Measurements from ENCODE around the gene EXT2.

Gene EXT2

GRCh38 chr11:44241851-44242250 lies 146.4 kb downstream of the EXT2 start:
- TF ChIP-seq, protein P1, sequence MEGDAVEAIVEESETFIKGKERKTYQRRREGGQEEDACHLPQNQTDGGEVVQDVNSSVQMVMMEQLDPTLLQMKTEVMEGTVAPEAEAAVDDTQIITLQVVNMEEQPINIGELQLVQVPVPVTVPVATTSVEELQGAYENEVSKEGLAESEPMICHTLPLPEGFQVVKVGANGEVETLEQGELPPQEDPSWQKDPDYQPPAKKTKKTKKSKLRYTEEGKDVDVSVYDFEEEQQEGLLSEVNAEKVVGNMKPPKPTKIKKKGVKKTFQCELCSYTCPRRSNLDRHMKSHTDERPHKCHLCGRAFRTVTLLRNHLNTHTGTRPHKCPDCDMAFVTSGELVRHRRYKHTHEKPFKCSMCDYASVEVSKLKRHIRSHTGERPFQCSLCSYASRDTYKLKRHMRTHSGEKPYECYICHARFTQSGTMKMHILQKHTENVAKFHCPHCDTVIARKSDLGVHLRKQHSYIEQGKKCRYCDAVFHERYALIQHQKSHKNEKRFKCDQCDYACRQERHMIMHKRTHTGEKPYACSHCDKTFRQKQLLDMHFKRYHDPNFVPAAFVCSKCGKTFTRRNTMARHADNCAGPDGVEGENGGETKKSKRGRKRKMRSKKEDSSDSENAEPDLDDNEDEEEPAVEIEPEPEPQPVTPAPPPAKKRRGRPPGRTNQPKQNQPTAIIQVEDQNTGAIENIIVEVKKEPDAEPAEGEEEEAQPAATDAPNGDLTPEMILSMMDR (IDR thresholded peaks at IDR 0.05; ENCODE audit: low read depth, low read length, poor library complexity, severe bottlenecking): no peak
- no peak for TF ChIP-seq EZH2phosphoT487 (IDR thresholded peaks at IDR 0.05; ENCODE audit: borderline replicate concordance, low read length)
- H3F3A ChIP-seq (ENCODE audit: control insufficient read depth, insufficient read depth): no peaks in the 10 kb centered on the region
- no peak overlapping the region for H3K4me3 ChIP-seq (ENCODE audit: low read length)
- H3K4me2 ChIP-seq (ENCODE audit: low read length): no peak overlapping the region
- H4K20me1 ChIP-seq (ENCODE audit: control insufficient read depth, insufficient read depth, low read depth, low read length): no peaks in the 10 kb centered on the region
- no peaks in the 10 kb centered on the region for H3K9me3 ChIP-seq (ENCODE audit: control insufficient read depth, insufficient read depth, low read length)
- H3K36me3 ChIP-seq (ENCODE audit: control insufficient read depth, low read length): no peaks in the 10 kb centered on the region
- H3K4me1 ChIP-seq (ENCODE audit: control insufficient read depth, low read length): no peaks in the 10 kb centered on the region
- no peaks in the 10 kb centered on the region for H3K9me2 ChIP-seq (replicated peaks; ENCODE audit: control insufficient read depth, low read length)
- no peaks in the 10 kb centered on the region for H3K27me3 ChIP-seq (ENCODE audit: control insufficient read depth, low read length)
- H3K79me2 ChIP-seq (ENCODE audit: control insufficient read depth, low read length): no peaks in the 10 kb centered on the region
- no peak overlapping the region for H3K27ac ChIP-seq (ENCODE audit: low read depth, low read length)

DNA sequence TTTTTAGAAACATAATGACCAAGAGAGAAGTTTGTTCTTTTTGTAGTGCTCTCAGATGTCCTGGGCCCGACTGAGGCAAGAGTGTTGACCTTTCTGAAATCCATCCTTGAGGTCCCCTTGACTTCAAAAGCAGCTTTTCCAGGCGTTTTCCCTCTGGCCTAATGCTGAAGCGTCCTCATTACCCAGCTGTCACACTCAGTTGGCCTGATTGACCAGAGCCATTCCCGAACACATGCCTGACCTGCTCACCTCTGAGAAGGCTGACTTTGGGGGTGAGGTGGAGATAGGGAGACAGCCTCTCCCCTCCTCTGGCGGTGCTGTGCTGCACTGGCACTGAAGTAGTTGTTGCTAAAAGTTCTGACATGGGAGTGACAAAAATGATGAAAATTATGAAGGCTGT lies 147.6 kb downstream of the EXT2 start:
- Histone ChIP-seq H3K4me1 (ENCODE audit: control insufficient read depth, low read length) (no peaks in the 10 kb centered on the region), H3K9me2 (replicated peaks; ENCODE audit: control insufficient read depth, low read length) (no peaks in the 10 kb centered on the region), H3K36me3 (ENCODE audit: control insufficient read depth, low read length) (no peaks in the 10 kb centered on the region), H3K4me2 (ENCODE audit: low read length) (no peak overlapping the region), H3K9me3 (ENCODE audit: control insufficient read depth, insufficient read depth, low read length) (no peaks in the 10 kb centered on the region), H4K20me1 (ENCODE audit: control insufficient read depth, insufficient read depth, low read depth, low read length) (no peaks in the 10 kb centered on the region), H3K4me3 (ENCODE audit: low read length) (no peak overlapping the region), H3K27ac (ENCODE audit: low read depth, low read length) (no peak overlapping the region), H3K79me2 (ENCODE audit: control insufficient read depth, low read length) (no peaks in the 10 kb centered on the region), H3K27me3 (ENCODE audit: control insufficient read depth, low read length) (no peaks in the 10 kb centered on the region), H3F3A (ENCODE audit: control insufficient read depth, insufficient read depth) (no peaks in the 10 kb centered on the region)
- TF ChIP-seq, protein P1 (IDR thresholded peaks at IDR 0.05; ENCODE audit: low read depth, low read length, poor library complexity, severe bottlenecking): no peak

- TF ChIP-seq EZH2phosphoT487 (IDR thresholded peaks at IDR 0.05; ENCODE audit: borderline replicate concordance, low read length): no peak
- TF ChIP-seq, protein P1 (IDR thresholded peaks at IDR 0.05; ENCODE audit: low read depth, low read length, poor library complexity, severe bottlenecking): no peak
- Histone ChIP-seq H3K4me1 (ENCODE audit: control insufficient read depth, low read length) (no peaks in the 10 kb centered on the region), H3K4me3 (ENCODE audit: low read length) (no peak overlapping the region), H3K79me2 (ENCODE audit: control insufficient read depth, low read length) (no peaks in the 10 kb centered on the region), H3F3A (ENCODE audit: control insufficient read depth, insufficient read depth) (no peaks in the 10 kb centered on the region), H3K9me3 (ENCODE audit: control insufficient read depth, insufficient read depth, low read length) (no peaks in the 10 kb centered on the region), H3K27ac (ENCODE audit: low read depth, low read length) (no peak overlapping the region), H3K36me3 (ENCODE audit: control insufficient read depth, low read length) (no peaks in the 10 kb centered on the region), H4K20me1 (ENCODE audit: control insufficient read depth, insufficient read depth, low read depth, low read length) (no peaks in the 10 kb centered on the region), H3K9me2 (replicated peaks; ENCODE audit: control insufficient read depth, low read length) (no peaks in the 10 kb centered on the region), H3K4me2 (ENCODE audit: low read length) (no peak overlapping the region), H3K27me3 (ENCODE audit: control insufficient read depth, low read length) (no peaks in the 10 kb centered on the region)
Observed at GRCh38 chr11:44243595-44244343, 148.3 kb downstream of the EXT2 start.

All from DOHH2 (cell line).